Measurements from ENCODE around the gene C10orf90.

The C10orf90 gene

DNA sequence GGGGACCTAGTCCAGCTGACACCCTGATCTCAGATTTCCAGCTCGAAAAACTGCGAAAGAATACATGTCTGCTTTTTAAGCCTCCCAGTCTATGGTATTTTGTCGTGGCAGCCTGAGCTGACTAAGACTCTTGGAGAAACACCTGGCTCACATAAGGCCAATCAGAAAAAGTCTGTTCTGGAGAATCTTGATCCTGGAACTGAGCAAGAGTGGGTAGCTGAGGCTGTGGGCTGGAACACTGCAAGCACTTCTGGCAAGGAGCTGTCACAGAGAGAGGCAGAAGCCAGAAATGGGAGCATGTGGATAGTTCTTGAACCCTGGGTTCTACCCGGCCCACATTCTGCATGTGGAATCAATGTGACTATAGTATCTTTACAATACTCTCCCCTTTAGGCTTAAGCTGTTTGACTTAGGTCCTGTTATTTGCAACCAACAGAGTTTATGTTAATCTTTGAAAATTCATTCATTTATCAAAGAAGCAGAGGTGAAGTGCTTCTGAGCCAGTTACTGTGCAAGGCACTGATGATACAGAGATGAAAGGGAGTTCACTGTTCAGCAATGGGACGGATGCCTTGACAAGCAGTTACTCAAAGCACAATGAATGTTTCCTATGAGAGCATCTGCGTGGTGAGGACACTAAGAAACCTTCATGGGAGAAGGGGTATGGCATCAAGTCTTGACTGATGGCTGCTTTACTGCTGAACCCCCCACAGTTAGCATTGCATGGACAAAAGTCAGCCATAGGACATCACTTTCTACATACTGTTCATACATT, 4.4 kb upstream of the C10orf90 start:
- no peak for DNase-seq
- Histone ChIP-seq H3K27ac (ENCODE audit: insufficient read depth, low read length, poor library complexity, severe bottlenecking) (no peak overlapping the region), H3K4me3 (ENCODE audit: insufficient read depth, low read depth, low read length, poor library complexity, severe bottlenecking) (no peak overlapping the region), H3K4me1 (ENCODE audit: control insufficient read depth, insufficient read depth, low read length, poor library complexity, severe bottlenecking) (no peaks in the 10 kb centered on the region), H3K27me3 (replicated peaks; ENCODE audit: control insufficient read depth, insufficient read depth, low read length, poor library complexity, severe bottlenecking) (no peaks in the 10 kb centered on the region), H3K9me3 (ENCODE audit: control insufficient read depth, low read length) (no peaks in the 10 kb centered on the region), H3K36me3 (ENCODE audit: control insufficient read depth, insufficient read depth, low read length) (no peaks in the 10 kb centered on the region)

DNA sequence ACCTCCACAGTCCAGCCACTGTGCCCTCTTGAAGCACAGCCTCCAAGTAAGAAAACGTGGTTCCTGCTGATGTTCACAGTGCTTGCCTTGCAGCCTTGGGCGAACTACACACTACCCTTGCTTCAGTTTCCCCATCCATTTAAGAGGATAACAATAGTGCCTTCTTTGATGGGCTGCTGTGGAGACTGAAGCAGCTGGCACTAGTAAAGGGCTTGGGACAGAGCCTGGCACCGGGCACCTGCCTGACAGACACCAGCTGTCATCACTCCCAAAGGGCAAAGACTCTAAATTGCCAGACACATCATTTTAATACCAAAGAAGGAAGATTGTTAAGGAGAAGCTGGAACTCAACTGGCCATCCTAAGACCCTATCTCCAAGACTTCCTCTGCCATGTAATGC, 3.1 kb upstream of the C10orf90 start:
- no peaks in the 10 kb centered on the region for H3K27me3 ChIP-seq (replicated peaks; ENCODE audit: control insufficient read depth, insufficient read depth, low read length, poor library complexity, severe bottlenecking)
- DNase-seq = no peak
- no peak overlapping the region for H3K4me3 ChIP-seq (ENCODE audit: insufficient read depth, low read depth, low read length, poor library complexity, severe bottlenecking)
- no peaks in the 10 kb centered on the region for H3K9me3 ChIP-seq (ENCODE audit: control insufficient read depth, low read length)
- no peak overlapping the region for H3K27ac ChIP-seq (ENCODE audit: insufficient read depth, low read length, poor library complexity, severe bottlenecking)
- no peaks in the 10 kb centered on the region for H3K4me1 ChIP-seq (ENCODE audit: control insufficient read depth, insufficient read depth, low read length, poor library complexity, severe bottlenecking)
- no peaks in the 10 kb centered on the region for H3K36me3 ChIP-seq (ENCODE audit: control insufficient read depth, insufficient read depth, low read length)

DNA sequence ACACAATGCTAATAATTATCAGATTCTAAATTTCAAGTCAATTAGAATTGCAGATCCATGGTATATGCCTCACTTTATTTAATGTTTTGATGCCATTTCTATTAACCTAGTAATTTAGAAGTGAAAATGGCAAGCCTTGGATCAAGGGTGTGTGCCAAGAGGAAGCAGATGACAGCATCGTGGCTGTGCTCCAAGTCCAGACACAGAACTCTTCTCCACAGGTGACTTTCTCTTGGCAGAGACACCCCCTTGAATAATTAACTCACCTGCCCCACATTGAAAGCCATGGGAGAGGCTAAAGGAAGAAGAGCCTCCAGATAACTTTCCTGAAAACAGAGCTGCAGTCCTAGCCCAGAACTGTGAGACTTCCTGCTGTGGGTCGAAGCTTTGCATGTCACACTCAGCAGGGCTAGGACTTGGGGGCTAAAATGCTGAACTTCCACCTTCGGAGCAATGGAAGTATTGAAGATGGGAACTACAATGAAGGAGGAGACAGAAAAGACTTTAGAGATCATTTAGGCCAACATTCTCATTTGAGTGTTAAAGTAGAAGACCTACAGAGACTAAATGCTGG, 996 bp upstream of the C10orf90 start:
- H3K4me3 ChIP-seq (ENCODE audit: insufficient read depth, low read depth, low read length, poor library complexity, severe bottlenecking) = no peak overlapping the region
- no peak for DNase-seq
- H3K4me1 ChIP-seq (ENCODE audit: control insufficient read depth, insufficient read depth, low read length, poor library complexity, severe bottlenecking) = no peaks in the 10 kb centered on the region
- no peaks in the 10 kb centered on the region for H3K9me3 ChIP-seq (ENCODE audit: control insufficient read depth, low read length)
- no peak overlapping the region for H3K27ac ChIP-seq (ENCODE audit: insufficient read depth, low read length, poor library complexity, severe bottlenecking)
- no peaks in the 10 kb centered on the region for H3K36me3 ChIP-seq (ENCODE audit: control insufficient read depth, insufficient read depth, low read length)
- H3K27me3 ChIP-seq (replicated peaks; ENCODE audit: control insufficient read depth, insufficient read depth, low read length, poor library complexity, severe bottlenecking) = no peaks in the 10 kb centered on the region

DNA sequence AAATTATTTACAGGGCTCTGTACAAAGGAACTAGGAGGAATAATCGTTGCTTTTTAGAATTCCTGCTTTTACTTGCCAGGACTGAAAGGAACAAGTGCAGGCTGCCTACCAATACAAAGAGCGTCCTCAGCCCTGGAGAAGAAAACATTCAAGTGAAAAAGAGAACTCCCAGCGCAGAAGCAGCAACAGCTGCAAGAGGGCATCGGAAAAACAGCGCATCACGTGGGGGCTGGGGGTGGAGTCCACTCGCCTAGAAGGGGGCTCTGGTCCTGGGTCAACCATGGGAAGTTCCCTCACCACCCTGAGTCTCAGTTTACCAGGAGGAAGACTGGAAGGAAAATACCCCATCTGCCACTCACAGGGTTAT, 385 bp upstream of the C10orf90 start:
- Histone ChIP-seq H3K27me3 (replicated peaks; ENCODE audit: control insufficient read depth, insufficient read depth, low read length, poor library complexity, severe bottlenecking) (no peaks in the 10 kb centered on the region), H3K9me3 (ENCODE audit: control insufficient read depth, low read length) (no peaks in the 10 kb centered on the region), H3K4me3 (ENCODE audit: insufficient read depth, low read depth, low read length, poor library complexity, severe bottlenecking) (no peak overlapping the region), H3K27ac (ENCODE audit: insufficient read depth, low read length, poor library complexity, severe bottlenecking) (no peak overlapping the region), H3K36me3 (ENCODE audit: control insufficient read depth, insufficient read depth, low read length) (no peaks in the 10 kb centered on the region), H3K4me1 (ENCODE audit: control insufficient read depth, insufficient read depth, low read length, poor library complexity, severe bottlenecking) (no peaks in the 10 kb centered on the region)
- DNase-seq = no peak

DNA sequence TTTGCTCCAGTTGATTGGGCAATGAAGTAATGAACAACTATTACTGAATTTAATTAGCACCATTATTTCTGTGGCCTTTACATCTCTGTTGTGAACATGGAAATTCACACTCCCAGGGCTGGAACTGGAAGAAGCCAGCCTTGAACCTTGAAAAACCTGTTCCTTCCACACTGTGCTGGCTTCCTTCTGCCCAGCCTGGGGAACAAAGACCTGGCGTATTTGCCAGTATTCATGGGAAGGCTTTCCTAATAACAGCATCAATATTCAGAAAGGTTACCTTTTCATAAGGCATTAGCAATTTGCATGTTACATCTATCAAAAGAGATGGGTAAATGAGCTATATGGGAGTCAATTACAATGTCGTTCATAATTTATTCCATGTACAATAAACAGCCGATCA, 1.3 kb downstream of the C10orf90 start:
- DNase-seq = no peak
- Histone ChIP-seq H3K4me3 (ENCODE audit: insufficient read depth, low read depth, low read length, poor library complexity, severe bottlenecking) (no peak overlapping the region), H3K4me1 (ENCODE audit: control insufficient read depth, insufficient read depth, low read length, poor library complexity, severe bottlenecking) (no peaks in the 10 kb centered on the region), H3K27me3 (replicated peaks; ENCODE audit: control insufficient read depth, insufficient read depth, low read length, poor library complexity, severe bottlenecking) (no peaks in the 10 kb centered on the region), H3K27ac (ENCODE audit: insufficient read depth, low read length, poor library complexity, severe bottlenecking) (no peak overlapping the region), H3K36me3 (ENCODE audit: control insufficient read depth, insufficient read depth, low read length) (no peaks in the 10 kb centered on the region), H3K9me3 (ENCODE audit: control insufficient read depth, low read length) (no peaks in the 10 kb centered on the region)

DNA sequence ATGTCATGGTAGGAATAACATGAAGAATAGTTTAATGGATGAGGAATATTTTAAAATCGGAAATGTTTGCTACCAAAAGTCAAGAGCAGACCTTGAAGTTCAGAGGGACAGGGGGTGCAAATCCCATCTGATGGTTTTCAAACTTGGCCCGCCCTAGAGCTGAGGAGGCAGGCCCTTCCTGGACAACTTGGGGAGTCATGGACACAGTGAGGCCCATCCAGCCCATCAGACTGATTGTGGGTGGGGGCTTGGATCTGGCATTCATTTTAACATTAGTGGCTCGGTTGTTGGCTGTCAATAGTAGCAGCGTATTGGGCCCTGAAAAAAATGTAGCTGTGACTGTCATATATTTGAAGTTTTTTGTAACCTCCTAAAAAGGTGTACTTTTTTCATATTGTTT, 2.0 kb downstream of the C10orf90 start:
- no peaks in the 10 kb centered on the region for H3K27me3 ChIP-seq (replicated peaks; ENCODE audit: control insufficient read depth, insufficient read depth, low read length, poor library complexity, severe bottlenecking)
- no peak overlapping the region for H3K4me3 ChIP-seq (ENCODE audit: insufficient read depth, low read depth, low read length, poor library complexity, severe bottlenecking)
- no peaks in the 10 kb centered on the region for H3K36me3 ChIP-seq (ENCODE audit: control insufficient read depth, insufficient read depth, low read length)
- H3K9me3 ChIP-seq (ENCODE audit: control insufficient read depth, low read length) = no peaks in the 10 kb centered on the region
- H3K4me1 ChIP-seq (ENCODE audit: control insufficient read depth, insufficient read depth, low read length, poor library complexity, severe bottlenecking) = no peaks in the 10 kb centered on the region
- DNase-seq = no peak
- H3K27ac ChIP-seq (ENCODE audit: insufficient read depth, low read length, poor library complexity, severe bottlenecking) = no peak overlapping the region

DNA sequence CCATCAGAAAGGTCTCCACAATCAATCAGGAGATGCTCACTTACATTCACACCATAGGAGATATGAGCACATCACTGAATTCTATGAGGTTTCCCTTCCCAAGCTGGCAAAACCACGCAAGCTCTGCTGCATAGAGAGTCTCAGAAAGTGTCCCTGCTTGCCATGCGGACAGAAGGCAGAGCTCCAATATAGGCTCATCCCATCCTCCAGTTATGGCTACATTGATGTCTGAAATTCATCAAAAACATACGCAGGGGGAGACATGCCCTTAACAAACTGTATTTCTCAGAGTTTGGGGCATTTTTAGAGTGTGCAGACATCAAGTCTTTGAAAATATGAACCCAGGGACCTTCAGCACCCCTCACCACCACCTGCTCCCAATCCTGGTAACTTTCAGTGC, 2.9 kb downstream of the C10orf90 start:
- Histone ChIP-seq H3K9me3 (ENCODE audit: control insufficient read depth, low read length) (no peaks in the 10 kb centered on the region), H3K36me3 (ENCODE audit: control insufficient read depth, insufficient read depth, low read length) (no peaks in the 10 kb centered on the region), H3K4me3 (ENCODE audit: insufficient read depth, low read depth, low read length, poor library complexity, severe bottlenecking) (no peak overlapping the region), H3K4me1 (ENCODE audit: control insufficient read depth, insufficient read depth, low read length, poor library complexity, severe bottlenecking) (no peaks in the 10 kb centered on the region), H3K27ac (ENCODE audit: insufficient read depth, low read length, poor library complexity, severe bottlenecking) (no peak overlapping the region), H3K27me3 (replicated peaks; ENCODE audit: control insufficient read depth, insufficient read depth, low read length, poor library complexity, severe bottlenecking) (no peaks in the 10 kb centered on the region)
- no peak for DNase-seq

DNA sequence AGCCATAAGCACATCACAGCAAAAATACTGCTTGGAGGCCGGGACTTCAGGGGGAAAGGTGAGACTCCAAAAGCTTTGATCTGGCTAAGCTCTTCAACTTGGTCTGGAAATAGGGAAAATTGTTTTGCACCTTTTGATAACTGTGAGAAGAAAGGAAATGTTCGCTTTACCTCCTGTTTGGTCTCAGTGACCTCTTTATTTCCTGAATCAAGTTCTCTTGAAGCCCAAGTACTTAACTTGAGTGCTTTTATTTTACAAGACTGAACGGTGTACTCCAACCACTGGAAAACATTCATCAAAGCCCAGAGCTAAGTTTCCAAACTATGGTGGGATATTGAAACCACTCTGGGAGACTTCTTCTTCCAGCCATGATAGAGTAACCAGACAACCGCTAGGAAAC, 5.3 kb downstream of the C10orf90 start:
- Histone ChIP-seq H3K4me3 (ENCODE audit: insufficient read depth, low read depth, low read length, poor library complexity, severe bottlenecking) (no peak overlapping the region), H3K4me1 (ENCODE audit: control insufficient read depth, insufficient read depth, low read length, poor library complexity, severe bottlenecking) (no peaks in the 10 kb centered on the region), H3K9me3 (ENCODE audit: control insufficient read depth, low read length) (no peaks in the 10 kb centered on the region), H3K27ac (ENCODE audit: insufficient read depth, low read length, poor library complexity, severe bottlenecking) (no peak overlapping the region), H3K36me3 (ENCODE audit: control insufficient read depth, insufficient read depth, low read length) (no peaks in the 10 kb centered on the region), H3K27me3 (replicated peaks; ENCODE audit: control insufficient read depth, insufficient read depth, low read length, poor library complexity, severe bottlenecking) (no peaks in the 10 kb centered on the region)
- DNase-seq = no peak

DNA sequence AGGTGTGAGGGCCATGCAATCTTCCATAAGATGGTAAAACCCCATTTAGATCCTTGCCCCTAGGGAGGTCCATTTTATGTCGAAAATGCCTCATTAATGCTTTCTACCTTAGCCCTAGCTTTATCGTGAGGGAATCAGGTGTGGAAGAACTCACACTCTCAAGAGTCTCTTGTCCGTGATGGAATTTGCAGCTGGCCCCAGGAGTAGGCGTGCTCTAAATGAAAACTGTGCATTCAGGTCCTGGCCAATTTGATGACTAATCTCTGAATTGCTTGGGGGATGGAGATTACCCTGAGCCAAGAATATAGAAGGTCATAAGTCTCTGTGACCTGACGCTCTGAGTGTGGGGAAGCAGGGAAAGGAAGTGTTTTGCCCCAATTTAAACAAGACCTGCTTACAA, 6.6 kb downstream of the C10orf90 start:
- Histone ChIP-seq H3K36me3 (ENCODE audit: control insufficient read depth, insufficient read depth, low read length) (no peaks in the 10 kb centered on the region), H3K4me1 (ENCODE audit: control insufficient read depth, insufficient read depth, low read length, poor library complexity, severe bottlenecking) (no peaks in the 10 kb centered on the region), H3K9me3 (ENCODE audit: control insufficient read depth, low read length) (no peaks in the 10 kb centered on the region), H3K4me3 (ENCODE audit: insufficient read depth, low read depth, low read length, poor library complexity, severe bottlenecking) (no peak overlapping the region), H3K27ac (ENCODE audit: insufficient read depth, low read length, poor library complexity, severe bottlenecking) (no peak overlapping the region), H3K27me3 (replicated peaks; ENCODE audit: control insufficient read depth, insufficient read depth, low read length, poor library complexity, severe bottlenecking) (no peaks in the 10 kb centered on the region)
- no peak for DNase-seq

DNA sequence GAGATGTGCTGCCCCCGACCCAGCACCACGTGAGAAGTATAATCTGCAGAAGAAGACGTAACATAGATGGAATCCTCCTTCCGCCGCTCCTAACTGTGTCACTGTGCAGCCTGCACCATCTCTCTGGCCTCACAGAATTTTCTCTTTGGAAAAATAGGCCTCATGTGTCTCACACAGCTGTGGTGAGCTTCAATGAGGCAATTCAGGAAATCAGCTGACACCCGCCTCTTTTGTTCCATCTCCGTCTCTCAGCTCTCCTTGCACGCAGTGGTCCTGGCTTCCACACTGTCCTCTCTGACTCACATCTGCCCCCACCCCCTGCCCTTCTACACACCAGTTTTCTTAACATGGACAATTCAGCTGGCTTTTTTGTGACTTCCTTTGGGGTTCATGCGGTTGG, 7.2 kb downstream of the C10orf90 start:
- Histone ChIP-seq H3K4me3 (ENCODE audit: insufficient read depth, low read depth, low read length, poor library complexity, severe bottlenecking) (no peak overlapping the region), H3K9me3 (ENCODE audit: control insufficient read depth, low read length) (no peaks in the 10 kb centered on the region), H3K27ac (ENCODE audit: insufficient read depth, low read length, poor library complexity, severe bottlenecking) (no peak overlapping the region), H3K36me3 (ENCODE audit: control insufficient read depth, insufficient read depth, low read length) (no peaks in the 10 kb centered on the region), H3K27me3 (replicated peaks; ENCODE audit: control insufficient read depth, insufficient read depth, low read length, poor library complexity, severe bottlenecking) (no peaks in the 10 kb centered on the region), H3K4me1 (ENCODE audit: control insufficient read depth, insufficient read depth, low read length, poor library complexity, severe bottlenecking) (no peaks in the 10 kb centered on the region)
- peak in 2 of 3 donors; percentile 3 to 12 for DNase-seq

Measured in effector memory CD4-positive, alpha-beta T cell (primary cell).